NCI-H146 treated with DMSO at 0.1 percent for 48 hours (cell line): ENCODE data around the gene PCMTD2.
"Not testable (repeated sequence)": the region's sequence is repeated elsewhere in the genome, so short reads cannot be mapped to it uniquely, and the experiment has no call there.

Experiments used
- DNase-seq: peaks from one replicate; lab custom pipeline; 2025; ENCODE audit not compliant: unreplicated experiment; lab: John Stamatoyannopoulos, UW

PCMTD2 gene

DNA sequence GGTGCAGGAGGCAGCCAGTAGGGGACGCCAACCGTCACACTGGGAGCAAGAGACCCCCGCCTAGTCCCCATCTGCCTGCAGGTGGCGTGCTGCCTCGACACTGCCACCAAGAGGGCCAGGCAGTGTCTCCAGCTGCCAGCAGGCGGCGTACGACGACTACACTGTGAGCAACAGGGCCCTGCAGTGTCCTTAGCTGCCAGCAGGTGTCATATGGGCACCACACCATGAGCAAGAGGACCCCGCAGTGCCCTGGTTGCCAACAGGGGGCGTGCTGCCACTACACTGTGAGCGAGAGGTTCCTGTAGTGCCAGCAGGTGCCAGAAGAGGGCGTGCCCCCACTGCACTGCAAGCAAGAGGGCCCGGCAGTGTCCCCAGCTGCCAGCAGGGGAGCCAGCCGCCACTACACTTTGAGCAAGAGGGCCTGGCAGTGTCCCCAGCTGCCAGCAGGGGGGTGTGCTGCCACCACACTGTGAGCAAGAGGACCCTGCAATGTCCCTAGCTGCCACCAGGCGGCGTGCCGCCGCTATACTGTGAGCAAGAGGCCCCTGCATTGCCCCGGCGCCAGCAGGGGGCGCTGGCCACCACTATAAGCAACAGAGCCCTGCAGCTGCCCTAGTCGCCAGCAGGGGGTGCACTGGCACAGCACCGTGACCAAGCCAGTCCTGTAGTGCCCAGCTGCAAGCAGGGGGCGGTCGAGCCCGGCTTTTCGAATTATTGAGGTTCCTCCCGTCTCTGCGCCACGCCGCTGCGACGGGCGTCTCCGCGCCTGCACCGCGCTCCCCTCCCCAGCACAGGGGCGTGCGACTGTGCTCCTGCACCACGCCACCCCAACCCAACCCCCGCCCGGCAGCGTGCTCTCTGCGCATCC is 30.3 kb downstream of the PCMTD2 start:
- DNase-seq = peak; percentile 89

DNA sequence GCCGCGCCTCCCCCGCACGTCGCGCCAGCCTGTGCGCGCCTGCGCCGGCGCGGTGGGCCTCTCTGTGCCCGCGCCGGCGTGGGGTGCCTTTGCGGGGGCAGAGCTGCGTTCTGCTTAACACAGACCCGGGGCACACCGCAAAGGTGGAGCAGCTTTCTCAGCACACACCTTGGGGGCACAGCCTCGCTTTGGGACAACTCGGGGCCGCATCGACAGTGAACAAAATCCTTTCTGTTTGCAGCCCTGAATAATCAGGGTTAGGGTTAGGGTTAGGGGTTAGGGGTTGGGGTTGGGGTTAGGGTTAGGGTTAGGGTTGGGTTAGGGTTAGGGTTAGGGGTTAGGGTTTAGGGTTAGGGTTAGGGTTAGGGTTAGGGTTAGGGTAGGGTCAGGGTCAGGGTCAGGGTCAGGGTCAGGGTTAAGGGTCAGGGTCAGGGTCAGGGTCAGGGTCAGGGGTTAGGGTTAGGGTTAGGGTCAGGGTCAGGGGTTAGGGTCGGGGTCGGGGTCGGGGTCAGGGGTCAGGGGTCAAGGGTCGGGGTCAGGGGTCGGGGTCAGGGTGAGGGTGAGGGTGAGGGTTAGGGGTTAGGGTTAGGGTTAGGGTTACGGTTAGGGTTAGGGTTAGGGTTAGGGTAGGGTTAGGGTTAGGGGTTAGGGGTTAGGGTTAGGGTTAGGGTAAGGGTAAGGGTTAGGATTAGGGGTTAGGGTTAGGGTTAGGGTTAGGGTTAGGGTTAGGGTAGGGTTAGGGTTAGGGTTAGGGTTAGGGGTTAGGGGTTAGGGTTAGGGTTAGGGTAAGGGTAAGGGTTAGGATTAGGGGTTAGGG is 31.1 kb downstream of the PCMTD2 start:
- DNase-seq = peak; percentile 2

DNA sequence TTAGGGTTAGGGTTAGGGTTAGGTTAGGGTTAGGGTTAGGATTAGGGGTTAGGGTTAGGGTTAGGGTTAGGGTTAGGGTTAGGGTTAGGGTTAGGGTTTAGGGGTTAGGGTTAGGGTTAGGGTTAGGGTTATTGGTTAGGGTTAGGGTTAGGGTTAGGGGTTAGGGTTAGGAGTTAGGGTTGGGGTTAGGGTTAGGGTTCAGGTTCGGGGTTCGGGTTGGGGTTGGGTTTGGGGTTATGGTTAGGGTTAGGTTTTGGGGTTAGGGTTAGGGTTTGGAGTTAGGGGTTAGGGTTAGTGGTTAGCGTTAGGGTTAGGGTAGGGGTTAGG is 31.7 kb downstream of the PCMTD2 start:
- not testable (repeated sequence) for DNase-seq

DNA sequence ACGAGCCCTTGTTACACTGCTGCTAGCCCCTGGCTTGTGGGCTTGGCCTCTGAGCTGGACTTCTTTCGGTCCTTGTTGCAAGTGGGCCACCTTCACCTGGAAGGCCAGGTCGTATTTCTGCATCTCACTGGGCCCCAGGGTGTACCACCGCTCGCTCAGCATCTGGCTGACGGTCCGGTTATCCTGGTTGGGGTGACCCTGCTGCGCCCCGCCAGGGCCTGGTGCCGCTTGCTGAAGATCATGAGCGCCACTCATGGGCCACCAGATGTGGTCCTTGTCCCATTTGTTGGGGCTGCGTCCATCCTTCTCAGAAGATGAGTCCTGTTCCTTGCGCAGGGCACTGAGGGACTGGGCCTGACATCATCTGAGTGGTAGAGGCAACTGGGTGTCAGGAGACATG is 36.6 kb downstream of the PCMTD2 start:
- DNase-seq = not testable (repeated sequence)

DNA sequence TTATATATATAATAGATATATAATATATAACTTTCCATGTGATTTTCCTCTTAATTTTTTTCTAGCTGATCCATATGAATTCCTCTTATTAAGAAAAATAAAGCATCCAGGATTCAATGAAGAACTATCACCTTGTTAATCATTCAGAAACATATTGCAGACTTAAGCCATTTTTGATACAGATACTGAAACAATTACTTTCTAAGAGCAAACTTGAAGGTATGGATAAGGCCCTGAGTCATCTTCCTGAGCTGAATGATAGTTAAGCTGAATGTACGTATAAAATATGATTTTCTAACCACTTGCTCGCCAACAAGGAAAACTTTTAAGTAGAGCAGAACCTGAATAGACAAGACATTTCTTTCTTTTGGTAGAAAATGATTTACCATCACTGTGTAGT is 47.5 kb downstream of the PCMTD2 start:
- DNase-seq = not testable (repeated sequence)

DNA sequence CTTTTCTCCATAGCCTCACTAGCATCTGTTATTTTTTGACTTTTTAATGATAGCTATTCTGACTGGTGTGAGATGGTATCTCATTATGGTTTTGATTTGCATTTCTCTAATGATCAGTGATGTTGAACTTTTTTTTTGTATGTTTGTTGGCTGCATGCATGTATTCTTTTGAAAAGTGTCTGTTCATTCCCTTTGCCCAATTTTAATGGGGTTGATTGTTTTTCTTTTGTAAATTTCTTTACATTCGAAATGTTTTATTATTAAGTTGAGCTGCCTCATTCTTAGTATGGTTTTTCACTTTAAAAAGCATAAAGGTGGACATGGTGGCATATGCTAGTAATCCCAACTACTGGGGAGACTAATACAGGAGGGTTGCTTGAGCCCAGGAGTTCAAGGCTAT is 58.2 kb downstream of the PCMTD2 start:
- DNase-seq = not testable (repeated sequence)

DNA sequence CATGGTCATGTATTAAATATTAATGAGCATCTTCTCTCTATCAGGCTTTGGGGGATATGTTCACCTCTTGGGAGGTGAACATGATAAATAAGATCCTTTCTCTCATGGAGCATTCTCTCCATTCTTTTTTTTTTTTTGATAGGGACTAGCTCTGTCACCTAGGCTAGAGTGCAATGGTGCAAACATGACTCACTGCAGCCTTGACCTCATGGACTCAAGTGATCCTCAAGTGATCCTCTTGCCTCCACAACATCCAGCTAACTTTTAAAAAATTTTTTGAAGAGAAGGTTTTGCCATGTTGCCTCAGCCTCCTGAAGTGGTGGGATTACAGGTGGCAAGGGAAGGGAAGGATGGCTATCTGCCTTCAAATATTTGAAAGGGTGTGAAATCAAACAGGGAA is 59.8 kb downstream of the PCMTD2 start:
- DNase-seq = not testable (repeated sequence)

DNA sequence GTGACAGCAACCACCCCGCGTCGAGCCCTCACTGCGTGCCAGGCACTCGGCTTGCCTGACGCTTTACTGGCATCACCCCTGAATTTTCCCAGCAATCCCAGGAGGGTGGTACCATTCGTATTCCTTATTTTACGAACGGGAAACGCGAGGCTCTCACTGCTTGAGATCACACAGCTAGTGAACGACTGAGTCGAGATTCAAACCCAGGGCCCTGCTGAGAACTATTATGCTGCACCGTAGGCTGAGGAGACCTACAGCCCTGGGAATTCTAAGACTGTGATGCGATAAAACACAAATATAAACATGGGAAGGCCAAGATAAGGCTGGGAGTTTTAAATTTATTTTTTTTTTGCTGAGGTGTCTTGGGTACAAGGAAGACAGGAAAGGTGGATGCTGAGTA is 60.3 kb downstream of the PCMTD2 start:
- DNase-seq = not testable (repeated sequence)

DNA sequence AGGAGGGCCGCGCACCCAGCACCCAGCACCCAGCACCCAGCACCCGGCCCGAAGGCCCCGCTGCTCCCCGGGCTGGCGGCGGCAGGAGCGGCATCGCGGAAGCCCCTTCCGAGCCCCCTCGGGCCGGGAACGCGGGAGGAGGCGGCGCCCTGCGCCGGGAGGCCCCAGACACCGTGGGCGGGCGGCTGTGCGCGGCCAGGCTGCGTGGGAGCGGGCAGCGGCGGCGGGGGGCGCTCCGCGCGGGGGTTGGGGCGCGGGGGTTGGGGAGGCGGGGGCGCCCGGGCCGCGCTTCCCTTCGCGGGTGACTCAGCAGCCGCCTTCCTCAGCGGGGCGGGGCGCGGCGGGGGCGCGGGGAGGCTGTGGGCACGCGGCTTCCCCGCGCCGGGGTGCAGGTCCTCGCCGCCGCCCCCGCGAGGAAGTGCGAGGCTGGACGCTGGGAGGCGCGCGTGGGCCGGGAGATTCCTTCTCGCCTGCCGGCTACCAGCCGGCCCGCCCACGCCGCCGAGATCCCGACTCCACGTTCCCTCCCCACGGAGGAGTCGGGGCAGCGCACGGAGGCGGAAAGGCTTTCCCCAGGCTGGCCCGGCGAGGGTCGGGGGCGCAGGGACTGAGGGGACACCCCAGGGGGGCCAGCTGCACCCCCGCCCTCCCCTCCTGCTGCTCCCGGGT is 61.0 kb downstream of the PCMTD2 start:
- DNase-seq = not testable (repeated sequence)

DNA sequence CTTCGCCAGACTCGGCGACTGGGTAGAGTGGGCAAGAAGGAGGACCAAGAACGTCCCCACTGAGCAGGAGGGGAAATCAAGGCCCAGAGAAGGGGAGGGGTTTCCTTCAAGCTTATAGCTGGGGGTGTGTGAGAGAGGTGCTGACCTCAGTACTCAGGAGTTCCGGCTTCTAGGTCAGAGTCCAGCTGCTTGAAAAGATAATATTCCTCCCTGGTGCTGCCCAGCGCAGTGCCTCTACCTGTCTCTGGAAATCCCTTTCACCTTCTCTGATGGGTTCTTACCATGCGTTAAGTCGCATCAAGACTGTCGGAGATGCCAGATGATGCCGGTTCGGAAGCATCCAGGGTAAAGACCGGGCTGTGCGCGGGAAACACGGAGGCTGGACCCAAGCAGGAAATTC is 61.8 kb downstream of the PCMTD2 start:
- not testable (repeated sequence) for DNase-seq

DNA sequence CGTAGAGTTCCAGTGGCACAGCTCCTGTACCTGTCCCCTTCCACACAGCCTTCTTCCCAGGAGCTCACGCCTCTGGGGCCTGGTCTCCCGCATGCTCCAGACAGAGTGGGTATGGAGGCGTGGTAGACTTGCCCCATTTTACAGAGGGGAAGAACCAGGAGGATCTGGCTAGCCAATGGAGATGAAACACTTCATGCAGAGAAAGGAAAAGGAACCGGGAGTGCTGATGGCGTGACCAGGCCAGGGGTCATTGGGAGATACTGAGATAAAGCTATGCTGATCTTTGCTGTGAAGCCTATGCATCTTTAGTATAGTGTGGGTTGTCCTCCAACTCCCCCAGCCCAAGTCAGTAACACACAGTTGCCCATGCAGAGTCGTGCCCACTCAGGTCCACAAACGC is 62.5 kb downstream of the PCMTD2 start:
- not testable (repeated sequence) for DNase-seq

DNA sequence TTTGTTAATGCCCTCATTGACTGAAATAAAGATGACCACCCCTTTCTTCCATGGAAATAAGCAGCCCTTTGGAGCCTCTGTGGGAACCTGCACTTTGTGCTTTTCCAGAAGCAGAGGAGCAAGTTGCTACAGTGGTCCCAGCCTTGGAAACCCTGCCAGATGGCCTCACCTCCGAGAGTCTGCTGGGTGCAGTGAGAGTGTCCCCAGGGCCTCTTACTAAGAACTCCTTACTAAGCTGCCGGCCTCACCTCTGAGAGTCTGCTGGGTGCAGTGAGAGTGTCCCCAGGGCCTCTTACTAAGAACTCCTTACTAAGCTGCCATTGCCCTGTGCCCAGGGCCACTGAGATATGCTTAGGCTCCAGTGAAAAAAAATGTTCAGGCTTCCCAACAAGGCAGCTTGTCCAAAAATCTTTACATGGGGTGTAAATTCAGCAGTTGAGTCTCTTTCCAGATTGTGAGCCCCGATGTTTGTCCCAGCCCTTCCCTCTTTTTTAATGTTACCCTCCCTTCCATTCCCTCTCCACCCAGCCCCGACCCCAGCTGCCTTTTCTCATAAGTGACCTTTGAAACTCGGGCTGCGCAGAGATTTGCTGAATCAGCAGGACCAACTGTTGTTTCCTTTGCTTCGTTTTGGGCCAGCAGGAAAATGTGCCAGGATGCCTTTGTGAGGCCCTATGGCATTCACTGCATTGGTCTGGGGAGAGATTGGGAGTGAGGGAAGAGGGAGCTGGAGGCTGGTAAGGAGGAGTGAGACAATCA is 66.7 kb downstream of the PCMTD2 start:
- not testable (repeated sequence) for DNase-seq
